Epithelial cell of prostate (primary cell): Measurements from ENCODE around the gene KRT15.
"Not testable (repeated sequence)": the region's sequence is repeated elsewhere in the genome, so short reads cannot be mapped to it uniquely, and the experiment has no call there.

ENCODE experiments used
- DNase-seq: peaks from one replicate; pipeline ENCODE4 v3.0.0-alpha.2; 2011; ENCODE audit warnings: low read depth, low spot score
- H3K27ac ChIP-seq: fragments of 450-650 bp; 2 replicates; pipeline ENCODE4 v1.5.1; 2017; ENCODE audit warnings: mild to moderate bottlenecking

KRT15 gene

DNA sequence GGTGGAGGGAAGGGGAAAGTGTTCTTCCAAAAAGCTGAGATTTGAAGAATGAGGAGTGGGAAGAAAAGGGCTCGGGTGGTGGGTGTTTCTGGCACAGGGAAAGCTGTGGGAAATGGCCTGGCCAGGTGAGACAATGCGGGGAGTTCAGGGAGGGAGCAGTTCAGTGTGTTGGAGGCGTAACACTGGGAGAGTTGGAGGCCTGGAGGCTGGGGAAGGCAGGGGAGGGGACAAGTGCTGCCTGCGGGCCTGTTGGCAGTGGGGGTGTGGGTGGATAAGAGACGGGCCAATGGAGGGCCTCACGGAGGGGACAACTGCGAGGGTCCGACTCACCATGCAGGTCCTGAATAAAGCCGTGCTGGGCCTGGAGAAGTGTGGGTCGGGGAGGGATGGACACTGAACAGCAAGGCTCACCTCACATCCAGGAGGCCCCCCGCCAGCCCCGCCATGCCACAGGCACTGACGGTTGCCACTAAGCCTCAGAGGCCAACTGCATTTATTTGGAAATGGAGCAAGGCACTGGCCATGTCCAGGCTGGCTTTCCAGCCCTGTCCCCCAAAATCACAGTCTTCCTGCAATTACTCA lies 27.2 kb upstream of the KRT15 start:
- H3K27ac ChIP-seq, result no peak overlapping the region
- no peak for DNase-seq

DNA sequence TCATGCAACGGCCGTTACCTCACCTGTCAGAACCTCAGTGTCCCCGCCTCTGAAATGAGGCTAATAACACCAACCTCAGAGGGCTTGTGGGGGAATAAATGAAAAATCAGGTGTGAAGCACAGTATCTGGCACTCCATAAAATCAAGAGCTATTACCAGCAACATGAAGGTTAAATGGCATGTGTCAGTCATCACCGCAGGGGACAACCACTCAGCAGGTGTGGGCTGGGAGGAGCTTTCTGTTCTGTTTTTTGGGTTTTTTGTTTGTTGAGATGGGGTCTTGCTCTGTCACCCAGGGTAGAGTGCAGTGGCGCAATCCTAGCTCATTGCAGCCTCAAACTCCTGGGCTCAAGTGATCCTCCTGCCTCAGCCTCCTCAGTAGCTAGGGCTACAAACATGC lies 26.2 kb upstream of the KRT15 start:
- DNase-seq, result no peak
- H3K27ac ChIP-seq, result peak overlapping the region; percentile 50

GRCh38 chr17:41544491-41544892 lies 25.8 kb upstream of the KRT15 start:
- peak overlapping the region; percentile 50 for H3K27ac ChIP-seq
- DNase-seq, result no peak

DNA sequence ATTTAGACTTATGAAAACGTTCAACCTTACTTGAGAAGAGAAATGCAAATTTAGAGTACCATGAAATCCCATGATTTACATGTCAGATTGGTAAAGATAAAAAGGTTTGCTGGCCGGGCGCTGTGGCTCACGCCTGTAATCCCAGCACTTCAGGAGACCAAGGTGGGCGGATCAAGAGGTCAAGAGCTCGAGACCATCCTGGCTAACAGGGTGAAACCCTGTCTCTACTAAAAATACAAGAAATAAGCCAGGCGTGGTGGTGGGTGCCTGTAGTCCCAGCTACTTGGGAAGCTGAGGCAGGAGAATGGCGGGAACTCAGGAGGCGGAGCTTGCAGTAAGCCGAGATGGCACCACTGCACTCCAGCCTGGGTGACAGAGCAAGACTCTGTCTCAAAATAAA lies 24.1 kb upstream of the KRT15 start:
- DNase-seq, H3K27ac ChIP-seq: not testable (repeated sequence)

DNA sequence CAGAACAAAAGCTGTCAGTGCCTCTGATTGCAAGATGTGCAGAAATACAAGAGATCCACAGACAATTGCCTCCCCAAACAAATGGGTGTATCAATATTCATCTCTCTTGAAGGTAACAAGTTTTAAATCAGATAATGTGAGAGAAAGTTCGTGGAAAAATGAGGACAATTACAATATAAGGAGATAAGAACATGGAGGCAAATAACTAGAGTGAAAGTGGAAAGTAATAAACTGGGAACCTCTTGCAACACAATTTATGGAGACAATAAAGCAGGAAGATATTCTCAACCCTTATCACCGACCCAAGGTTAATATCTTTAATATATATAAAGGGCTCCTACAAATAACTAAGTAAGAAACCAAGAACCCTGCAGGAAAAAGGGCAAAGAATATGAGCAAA lies 23.7 kb upstream of the KRT15 start:
- H3K27ac ChIP-seq, result no peak overlapping the region
- no peak for DNase-seq

DNA sequence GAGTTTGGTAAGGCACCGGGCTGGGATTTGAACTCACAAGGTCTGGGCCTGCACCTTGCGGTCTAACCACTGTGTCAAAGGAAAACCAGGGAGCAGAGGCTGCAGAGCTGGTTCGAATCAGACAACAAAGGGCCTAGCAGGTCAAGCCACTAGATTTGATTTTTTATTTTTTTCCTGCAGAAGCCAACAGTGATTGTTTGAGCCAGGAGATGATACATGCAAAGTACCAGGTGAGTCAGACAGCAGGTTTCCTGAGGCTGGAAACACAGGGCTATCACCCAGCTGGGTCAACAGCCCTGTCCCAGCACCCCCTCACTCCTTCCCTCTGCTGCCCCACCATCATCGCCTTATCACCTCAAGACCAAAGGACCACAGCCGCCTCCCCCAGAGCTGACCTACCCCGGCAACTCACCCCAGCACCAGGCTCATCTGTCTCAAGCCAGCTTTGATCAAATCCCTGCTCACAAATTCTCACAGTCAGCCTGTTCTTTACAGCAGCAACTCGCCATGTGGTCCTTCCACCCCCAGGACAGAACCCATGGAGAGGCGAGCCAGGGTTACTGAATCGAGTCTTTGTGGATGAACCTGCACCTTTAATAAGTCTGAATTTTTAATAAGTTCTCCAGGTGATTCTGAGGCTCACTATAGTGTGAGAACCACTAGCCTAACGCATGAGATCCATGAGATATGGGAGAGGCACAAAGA lies 22.4 kb upstream of the KRT15 start:
- no peak for DNase-seq

DNA sequence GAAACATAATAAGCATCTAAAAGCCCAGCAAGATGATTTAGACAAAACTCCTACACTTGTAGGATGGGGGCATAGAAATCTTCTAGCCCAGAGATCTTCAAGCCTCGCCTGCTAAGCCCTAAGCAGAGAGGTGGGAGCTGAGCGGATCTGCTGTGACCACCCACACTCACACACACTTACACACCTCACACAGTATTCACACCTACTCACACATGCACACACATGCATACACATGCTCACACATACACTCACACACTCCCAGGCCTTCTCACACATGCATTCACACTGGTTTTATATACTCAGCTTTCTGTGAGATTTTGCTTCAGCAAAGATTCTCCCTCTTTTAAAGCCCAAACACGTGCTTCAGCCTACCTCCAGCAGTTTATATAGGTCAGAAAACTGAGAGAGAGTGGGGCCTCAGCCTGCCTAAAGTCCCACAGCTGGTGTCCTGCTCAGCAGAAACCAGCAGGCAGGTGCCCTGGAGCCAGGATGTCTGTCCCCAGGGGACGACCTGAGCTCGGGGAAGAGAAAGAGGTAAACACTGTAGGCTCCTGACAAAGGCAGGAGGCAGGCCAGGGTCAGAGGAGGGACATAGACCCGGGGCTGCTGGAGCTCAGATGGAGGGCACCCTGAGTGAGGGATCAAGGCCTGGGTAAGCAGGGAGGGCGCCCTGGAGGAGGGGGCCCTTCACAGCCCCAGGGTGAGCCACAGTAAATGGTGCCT lies 21.4 kb upstream of the KRT15 start:
- H3K27ac ChIP-seq, result peak overlapping the region; percentile 32
- no peak for DNase-seq

More for the DNA sequence above, 22.4 kb upstream of the KRT15 start:
- peak overlapping the region; percentile 32 for H3K27ac ChIP-seq

DNA sequence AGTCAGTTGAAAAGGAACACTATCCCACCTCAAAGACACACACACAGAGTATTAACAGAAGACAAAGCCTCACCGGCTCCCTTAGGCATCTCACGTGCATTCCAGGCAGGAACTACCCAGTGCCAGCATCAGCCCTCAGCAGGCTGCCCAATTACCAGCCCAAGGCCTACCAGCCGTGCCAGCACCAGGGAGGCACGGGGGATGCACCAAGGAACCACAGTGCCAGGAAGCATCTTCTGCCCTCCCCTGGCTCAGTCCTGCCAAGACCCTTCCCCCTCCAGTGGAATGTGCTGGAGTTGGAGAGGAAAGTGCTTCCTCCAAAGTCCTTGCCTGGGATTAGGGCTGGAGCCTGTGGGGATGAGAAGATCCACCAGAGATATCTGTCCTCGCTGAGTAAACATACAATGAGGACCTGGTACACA lies 20.4 kb upstream of the KRT15 start:
- DNase-seq, result no peak
- peak overlapping the region; percentile 66 for H3K27ac ChIP-seq

- no peak for DNase-seq
- H3K27ac ChIP-seq, result peak overlapping the region; percentile 66
Observed at GRCh38 chr17:41538565-41538991, 19.9 kb upstream of the KRT15 start.

DNA sequence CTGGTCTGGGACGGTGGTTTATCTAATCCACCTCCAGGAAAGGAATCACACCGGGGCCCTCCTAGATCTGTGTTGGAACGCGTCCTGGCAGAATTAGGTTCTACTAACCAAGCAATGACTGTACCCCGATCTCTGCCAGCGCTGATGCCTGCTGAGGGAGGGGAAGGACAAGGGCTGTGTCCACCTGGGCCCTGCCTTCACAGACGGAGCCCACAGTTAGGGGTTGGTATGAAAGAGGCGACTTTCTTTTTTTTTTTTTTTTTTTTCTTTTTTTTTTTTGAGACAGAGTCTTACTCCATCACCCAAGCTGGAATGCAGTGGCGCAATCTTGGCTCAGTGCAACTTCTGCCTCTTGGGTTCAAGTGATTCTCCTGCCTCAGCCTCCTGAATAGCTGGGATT lies 19.3 kb upstream of the KRT15 start:
- peak overlapping the region; percentile 66 for H3K27ac ChIP-seq
- no peak for DNase-seq

DNA sequence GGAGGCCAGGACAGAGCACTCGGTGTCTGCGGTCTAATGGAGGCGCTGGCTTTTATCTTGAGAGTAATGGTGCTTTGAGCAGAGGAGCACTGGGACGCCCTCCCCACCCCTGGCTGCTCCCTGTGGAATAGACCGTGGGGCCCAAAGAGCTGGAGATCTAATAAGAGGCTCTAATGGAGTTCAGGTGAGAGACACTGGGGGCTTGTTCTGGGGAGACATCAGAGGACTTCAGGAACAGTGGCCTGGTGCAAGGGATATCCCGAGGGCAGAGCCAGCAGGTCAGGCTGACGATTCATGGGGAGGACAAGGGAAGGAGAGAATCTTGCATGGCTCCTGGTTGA lies 18.9 kb upstream of the KRT15 start:
- peak overlapping the region; percentile 66 for H3K27ac ChIP-seq
- DNase-seq, result no peak

DNA sequence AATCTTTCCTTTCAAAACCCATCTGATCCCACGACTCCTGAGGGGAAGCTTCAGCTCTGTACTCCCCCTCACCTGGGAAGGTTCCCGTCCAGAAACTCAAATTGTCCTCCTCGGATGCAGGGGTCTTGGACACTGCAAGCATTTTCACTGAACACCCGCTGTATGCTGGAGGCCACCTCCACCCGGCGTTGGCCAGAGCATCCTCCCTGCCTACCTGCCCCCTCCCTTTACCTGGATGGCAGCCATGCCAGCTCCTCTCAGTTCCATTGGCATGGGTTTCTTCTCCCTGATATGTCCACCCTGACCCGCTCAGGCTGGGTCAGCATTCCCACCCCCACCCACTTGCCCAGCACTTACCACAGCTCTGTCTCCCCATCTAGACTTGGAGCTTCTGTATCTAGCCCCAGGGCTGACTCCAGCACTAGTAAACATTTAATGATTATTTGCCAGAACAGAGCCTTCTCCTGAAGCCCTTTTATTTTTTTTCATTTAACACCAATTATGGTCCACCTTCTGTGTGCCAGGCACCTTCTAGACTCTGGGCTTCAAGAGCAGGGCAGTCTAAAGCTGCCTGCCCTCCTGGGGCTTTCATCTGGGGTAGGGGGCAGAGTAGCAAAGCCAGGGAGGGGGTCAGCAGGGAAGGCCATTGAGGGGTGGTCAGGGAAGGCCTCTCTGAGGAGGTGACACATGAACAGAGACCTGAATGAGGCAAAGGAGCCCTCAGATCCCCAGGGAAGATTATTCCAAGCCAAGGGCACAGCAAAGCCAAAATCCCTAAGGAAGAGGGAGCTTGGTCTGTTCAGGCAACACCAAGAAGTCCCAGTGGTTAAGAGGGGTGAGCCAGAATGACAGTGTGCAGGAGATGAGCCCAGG lies 18.3 kb upstream of the KRT15 start:
- no peak for DNase-seq
- H3K27ac ChIP-seq, result peak overlapping the region; percentile 66

GRCh38 chr17:41535764-41536481 lies 17.2 kb upstream of the KRT15 start:
- no peak for DNase-seq
- no peak overlapping the region for H3K27ac ChIP-seq

DNA sequence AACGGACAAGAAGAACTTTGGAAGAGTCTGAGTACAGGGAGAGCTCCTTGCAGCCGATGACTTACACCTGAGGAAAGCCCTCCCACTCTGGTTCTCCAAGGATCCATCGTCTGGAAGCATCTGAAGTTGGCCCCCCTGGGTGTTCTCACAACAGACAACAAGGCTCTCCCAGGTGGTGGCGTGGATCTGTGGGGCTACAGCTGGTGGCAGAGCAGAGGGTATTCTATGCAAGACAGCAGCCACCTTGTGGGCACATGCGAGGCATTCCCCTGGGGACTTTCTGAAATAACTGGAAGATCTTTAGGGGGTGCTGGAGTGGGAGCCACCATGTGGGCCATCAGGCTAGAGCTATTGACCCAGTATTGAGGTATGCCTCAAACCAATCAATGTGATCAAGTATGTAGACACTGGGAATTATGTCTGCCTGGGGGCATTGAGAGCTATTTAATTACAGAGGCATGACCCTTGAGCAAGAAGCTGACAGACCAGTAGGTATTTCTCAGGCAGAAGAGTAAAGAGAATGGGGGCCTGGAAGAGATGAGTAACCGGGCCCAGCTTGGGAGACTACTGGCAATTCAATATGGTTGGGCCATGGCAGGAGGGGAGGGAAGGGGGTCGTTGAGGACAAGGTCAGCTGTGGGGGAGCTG lies 16.3 kb upstream of the KRT15 start:
- no peak for DNase-seq

GRCh38 chr17:41533613-41534012 lies 14.9 kb upstream of the KRT15 start:
- no peak for DNase-seq
- no peak overlapping the region for H3K27ac ChIP-seq

More for the DNA sequence above, 16.3 kb upstream of the KRT15 start:
- H3K27ac ChIP-seq, result no peak overlapping the region

GRCh38 chr17:41532947-41533570 lies 14.4 kb upstream of the KRT15 start:
- DNase-seq, result no peak
- no peak overlapping the region for H3K27ac ChIP-seq

GRCh38 chr17:41531993-41532392 lies 13.3 kb upstream of the KRT15 start:
- no peak for DNase-seq
- no peak overlapping the region for H3K27ac ChIP-seq

GRCh38 chr17:41530062-41531048 lies 11.7 kb upstream of the KRT15 start:
- no peak for DNase-seq
- H3K27ac ChIP-seq, result peak overlapping the region; percentile 98
